DOHH2 (cell line): ENCODE results near the gene FAM234A.
"Not testable (repeated sequence)": the region's sequence is repeated elsewhere in the genome, so short reads cannot be mapped to it uniquely, and the experiment has no call there.

Source experiments
- H3F3A ChIP-seq: fragments of 200-600 bp; sonication (generic), shearing (Covaris generic); 2 replicates; pipeline ENCODE4 v1.6.0; 2016; ENCODE audit warnings: antibody characterized with exemption, mild to moderate bottlenecking; ENCODE audit not compliant: control insufficient read depth, insufficient read depth
- H3K27ac ChIP-seq: fragments of 200-600 bp; sonication (generic); 2 replicates; pipeline ENCODE4 v1.5.1; 2014; ENCODE audit warnings: low read depth, mild to moderate bottlenecking, low read length, moderate library complexity
- H3K27me3 ChIP-seq: fragments of 200-600 bp; sonication (generic); 2 replicates; pipeline ENCODE4 v1.6.1; 2014; ENCODE audit warnings: mild to moderate bottlenecking, low read length, mixed read lengths; ENCODE audit not compliant: control insufficient read depth
- H3K36me3 ChIP-seq: fragments of 200-600 bp; sonication (generic); 2 replicates; pipeline ENCODE4 v1.6.1; 2014; ENCODE audit warnings: mild to moderate bottlenecking, low read length, moderate library complexity, mixed read lengths; ENCODE audit not compliant: control insufficient read depth
- H3K4me1 ChIP-seq: fragments of 200-600 bp; sonication (generic); 2 replicates; pipeline ENCODE4 v1.6.1; 2014; ENCODE audit warnings: mild to moderate bottlenecking, low read length, mixed read lengths; ENCODE audit not compliant: control insufficient read depth
- H3K4me2 ChIP-seq: fragments of 200-600 bp; sonication (generic); 2 replicates; pipeline ENCODE4 v1.6.0; 2014; ENCODE audit warnings: mild to moderate bottlenecking, low read length, moderate library complexity
- H3K4me3 ChIP-seq: fragments of 200-600 bp; sonication (generic); 2 replicates; pipeline ENCODE4 v1.5.1; 2014; ENCODE audit warnings: mild to moderate bottlenecking, low read length, mixed read lengths
- H3K79me2 ChIP-seq: fragments of 200-600 bp; sonication (generic); 2 replicates; pipeline ENCODE4 v1.6.1; 2014; ENCODE audit warnings: mild to moderate bottlenecking, low read length, mixed read lengths; ENCODE audit not compliant: control insufficient read depth
- H3K9me2 ChIP-seq: fragments of 200-600 bp; sonication (generic); replicated peaks from 2 replicates; pipeline ENCODE4 v1.6.1; 2014; ENCODE audit warnings: mild to moderate bottlenecking, low read length, mixed read lengths; ENCODE audit not compliant: control insufficient read depth
- H3K9me3 ChIP-seq: fragments of 200-600 bp; sonication (generic); 2 replicates; pipeline ENCODE4 v1.6.1; 2014; ENCODE audit warnings: antibody characterized with exemption, low read length, mixed read lengths; ENCODE audit not compliant: control insufficient read depth, insufficient read depth
- H4K20me1 ChIP-seq: fragments of 200-600 bp; sonication (generic); 2 replicates; pipeline ENCODE4 v1.6.0; 2014; ENCODE audit warnings: low read depth, mild to moderate bottlenecking, antibody characterized with exemption, low read length, moderate library complexity; ENCODE audit not compliant: control insufficient read depth, insufficient read depth
- CTCF ChIP-seq: fragments of 200-600 bp; sonication (generic); IDR thresholded peaks from one replicate; pipeline ENCODE4 v1.5.1; 2014; ENCODE audit warnings: antibody characterized with exemption, mild to moderate bottlenecking, low read depth, low read length; ENCODE audit not compliant: poor library complexity, severe bottlenecking
- EZH2phosphoT487 ChIP-seq: fragments of 200-600 bp; sonication (generic); IDR thresholded peaks from 2 replicates; pipeline ENCODE4 v1.6.1; 2017; ENCODE audit warnings: borderline replicate concordance, mild to moderate bottlenecking, antibody characterized with exemption, low read length, moderate library complexity, mixed read lengths

The FAM234A gene

GRCh38 chr16:265711-266110, 31.1 kb downstream of the FAM234A start:
- Histone ChIP-seq H4K20me1 (no peaks in the 10 kb centered on the region), H3K9me3 (no peaks in the 10 kb centered on the region), H3K4me1 (no peaks in the 10 kb centered on the region), H3K27ac (no peak overlapping the region), H3K4me2 (no peak overlapping the region), H3F3A (no peaks in the 10 kb centered on the region), H3K79me2 (no peaks in the 10 kb centered on the region), H3K36me3 (no peaks in the 10 kb centered on the region), H3K27me3 (no peaks in the 10 kb centered on the region), H3K9me2 (no peaks in the 10 kb centered on the region), H3K4me3 (no peak overlapping the region)
- TF ChIP-seq EZH2phosphoT487: no peak
- TF ChIP-seq CTCF: no peak

GRCh38 chr16:266258-267164, 31.9 kb downstream of the FAM234A start:
- no peaks in the 10 kb centered on the region for H4K20me1 ChIP-seq
- no peak overlapping the region for H3K4me2 ChIP-seq
- no peaks in the 10 kb centered on the region for H3K4me1 ChIP-seq
- no peaks in the 10 kb centered on the region for H3K79me2 ChIP-seq
- H3K4me3 ChIP-seq: no peak overlapping the region
- no peaks in the 10 kb centered on the region for H3K27me3 ChIP-seq
- TF ChIP-seq CTCF (no peak), EZH2phosphoT487 (no peak)
- no peaks in the 10 kb centered on the region for H3K9me2 ChIP-seq
- no peaks in the 10 kb centered on the region for H3F3A ChIP-seq
- no peaks in the 10 kb centered on the region for H3K36me3 ChIP-seq
- H3K9me3 ChIP-seq: no peaks in the 10 kb centered on the region
- H3K27ac ChIP-seq: no peak overlapping the region

- not testable (repeated sequence) for H3K4me1 ChIP-seq, H3K4me2 ChIP-seq, H3K79me2 ChIP-seq, H3K9me2 ChIP-seq, H3K4me3 ChIP-seq, H3K27me3 ChIP-seq, H3K27ac ChIP-seq, H3K9me3 ChIP-seq, H4K20me1 ChIP-seq, H3F3A ChIP-seq, H3K36me3 ChIP-seq
Measured at GRCh38 chr16:267562-267961, 32.9 kb downstream of the FAM234A start.
